WERI-Rb-1 (cell line): ENCODE results near the gene HLA-DQA1.

Experiments
- DNase-seq: peaks from one replicate; pipeline ENCODE4 v3.0.0-alpha.2; 2020
- H3K27ac ChIP-seq: fragments of 250-450 bp; sonication (Bioruptor Pico); 2 replicates; pipeline ENCODE4 v1.5.1; 2020; ENCODE audit warnings: mild to moderate bottlenecking, moderate library complexity
- H3K27me3 ChIP-seq: fragments of 250-450 bp; sonication (Bioruptor Pico); 2 replicates; pipeline ENCODE4 v1.5.1; 2021; ENCODE audit warnings: mild to moderate bottlenecking, low read depth, moderate library complexity; ENCODE audit not compliant: insufficient read depth, severe bottlenecking
- H3K36me3 ChIP-seq: fragments of 250-450 bp; sonication (Bioruptor Pico); 2 replicates; pipeline ENCODE4 v1.5.1; 2020; ENCODE audit warnings: mild to moderate bottlenecking, moderate library complexity
- H3K4me3 ChIP-seq: 2 replicates; pipeline ENCODE4 v1.5.1; 2011; ENCODE audit warnings: low read depth, mild to moderate bottlenecking, control low read depth, low read length
- H3K9me3 ChIP-seq: fragments of 250-450 bp; sonication (Bioruptor Pico); 2 replicates; pipeline ENCODE4 v1.5.1; 2021; ENCODE audit warnings: mild to moderate bottlenecking, moderate library complexity; ENCODE audit not compliant: severe bottlenecking
- TF ChIP-seq, protein P1 (sequence below): IDR thresholded peaks from 2 replicates; pipeline ENCODE4 v1.5.1; 2011; ENCODE audit warnings: low read depth, mild to moderate bottlenecking, control low read depth, inconsistent platforms, low read length

The HLA-DQA1 gene

GRCh38 chr6:32603222-32603621, 34.0 kb upstream of the HLA-DQA1 start:
- no peak overlapping the region for H3K27ac ChIP-seq
- no peak for DNase-seq
- H3K27me3 ChIP-seq, result peaks cover 41% of the 10 kb centered on the region
- no peaks in the 10 kb centered on the region for H3K36me3 ChIP-seq
- peaks cover 5% of the 10 kb centered on the region for H3K9me3 ChIP-seq
- no peak overlapping the region for H3K4me3 ChIP-seq
- TF ChIP-seq, protein P1, sequence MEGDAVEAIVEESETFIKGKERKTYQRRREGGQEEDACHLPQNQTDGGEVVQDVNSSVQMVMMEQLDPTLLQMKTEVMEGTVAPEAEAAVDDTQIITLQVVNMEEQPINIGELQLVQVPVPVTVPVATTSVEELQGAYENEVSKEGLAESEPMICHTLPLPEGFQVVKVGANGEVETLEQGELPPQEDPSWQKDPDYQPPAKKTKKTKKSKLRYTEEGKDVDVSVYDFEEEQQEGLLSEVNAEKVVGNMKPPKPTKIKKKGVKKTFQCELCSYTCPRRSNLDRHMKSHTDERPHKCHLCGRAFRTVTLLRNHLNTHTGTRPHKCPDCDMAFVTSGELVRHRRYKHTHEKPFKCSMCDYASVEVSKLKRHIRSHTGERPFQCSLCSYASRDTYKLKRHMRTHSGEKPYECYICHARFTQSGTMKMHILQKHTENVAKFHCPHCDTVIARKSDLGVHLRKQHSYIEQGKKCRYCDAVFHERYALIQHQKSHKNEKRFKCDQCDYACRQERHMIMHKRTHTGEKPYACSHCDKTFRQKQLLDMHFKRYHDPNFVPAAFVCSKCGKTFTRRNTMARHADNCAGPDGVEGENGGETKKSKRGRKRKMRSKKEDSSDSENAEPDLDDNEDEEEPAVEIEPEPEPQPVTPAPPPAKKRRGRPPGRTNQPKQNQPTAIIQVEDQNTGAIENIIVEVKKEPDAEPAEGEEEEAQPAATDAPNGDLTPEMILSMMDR, result no peak

DNA sequence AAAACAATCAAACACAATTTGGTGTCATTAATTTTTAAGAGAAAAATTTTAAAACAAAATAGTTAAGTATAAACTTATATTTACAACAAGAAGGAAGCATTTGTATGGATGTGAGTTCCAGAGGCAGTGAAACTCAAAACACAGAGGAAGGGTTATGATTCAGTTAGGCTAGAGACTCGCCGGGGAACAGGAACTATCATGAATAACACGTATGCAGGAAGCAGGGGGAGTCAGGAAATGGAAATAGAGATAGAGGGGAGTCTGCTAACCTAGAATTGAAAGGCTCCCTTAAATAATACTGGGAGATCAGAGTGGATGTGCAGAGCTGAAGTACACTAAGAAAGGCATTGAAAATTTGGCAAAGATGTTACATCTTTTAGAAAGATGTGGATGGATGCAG, 33.3 kb upstream of the HLA-DQA1 start:
- Histone ChIP-seq H3K27me3 (peaks cover 47% of the 10 kb centered on the region), H3K4me3 (no peak overlapping the region), H3K36me3 (no peaks in the 10 kb centered on the region), H3K9me3 (peaks cover 5% of the 10 kb centered on the region), H3K27ac (no peak overlapping the region)
- no peak for DNase-seq
- TF ChIP-seq, protein P1, result no peak

- Histone ChIP-seq H3K27me3 (peaks cover 51% of the 10 kb centered on the region), H3K36me3 (no peaks in the 10 kb centered on the region), H3K9me3 (peaks cover under 1% of the 10 kb centered on the region), H3K27ac (no peak overlapping the region), H3K4me3 (no peak overlapping the region)
- DNase-seq, result no peak
- TF ChIP-seq, protein P1, result no peak
These were observed 32.8 kb upstream of the HLA-DQA1 start for GRCh38 chr6:32604434-32604877.

DNA sequence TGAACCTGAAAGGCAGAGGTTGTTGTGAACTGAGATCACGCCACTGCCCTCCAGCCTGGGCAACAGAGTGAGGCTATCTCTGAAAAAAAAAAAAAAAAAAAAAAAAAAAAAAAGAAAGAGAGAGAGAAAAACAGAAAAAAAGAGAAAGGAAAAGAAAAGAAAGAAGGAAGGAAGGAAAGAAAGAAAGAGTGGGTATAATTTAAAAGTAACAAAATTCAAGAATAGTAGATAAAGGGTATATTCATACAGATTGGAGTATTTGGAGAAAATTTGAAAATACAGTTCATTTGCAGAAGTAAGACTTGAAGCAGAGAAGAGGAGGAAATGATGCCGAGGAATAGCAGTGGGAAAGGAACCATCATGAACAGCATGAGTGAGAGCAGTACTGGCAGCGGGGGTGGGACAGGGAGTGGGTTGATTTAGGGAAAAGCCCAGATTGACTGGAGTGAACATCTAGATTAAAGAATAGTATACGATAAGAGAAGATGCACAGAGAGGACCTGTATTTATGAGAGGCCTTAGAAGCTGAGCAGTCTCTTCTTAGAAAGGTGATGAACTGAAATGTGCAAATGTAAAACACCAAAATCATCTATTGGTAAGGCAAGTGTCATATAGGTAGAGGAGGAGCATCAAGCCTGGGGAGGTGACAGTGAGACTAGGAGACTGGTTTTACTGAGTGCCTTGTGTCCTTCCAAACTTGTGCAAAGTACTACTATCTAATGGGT, 29.8 kb upstream of the HLA-DQA1 start:
- H3K27ac ChIP-seq, result no peak overlapping the region
- H3K4me3 ChIP-seq, result no peak overlapping the region
- TF ChIP-seq, protein P1, result no peak

DNA sequence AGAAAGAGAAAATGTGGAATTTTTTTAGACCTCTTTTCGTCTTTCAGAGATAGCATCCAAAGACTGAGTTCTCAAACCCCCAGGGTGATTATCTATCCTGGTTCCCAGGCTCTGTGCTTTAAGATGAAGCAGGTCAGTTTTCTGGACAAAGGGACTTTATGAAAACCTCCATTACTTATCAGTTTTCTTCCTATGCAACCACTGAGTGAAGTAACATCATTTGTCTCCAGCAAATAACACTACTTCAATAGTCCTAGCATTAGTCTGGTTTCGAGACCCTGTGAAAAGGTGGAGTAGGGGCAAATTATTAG, 29.3 kb upstream of the HLA-DQA1 start:
- TF ChIP-seq, protein P1, result no peak
- Histone ChIP-seq H3K36me3 (no peaks in the 10 kb centered on the region), H3K27me3 (peaks cover 51% of the 10 kb centered on the region), H3K4me3 (no peak overlapping the region), H3K9me3 (no peaks in the 10 kb centered on the region), H3K27ac (no peak overlapping the region)
- no peak for DNase-seq

More for the DNA sequence above, 29.8 kb upstream of the HLA-DQA1 start:
- DNase-seq, result no peak
- no peaks in the 10 kb centered on the region for H3K36me3 ChIP-seq
- H3K27me3 ChIP-seq, result peaks cover 52% of the 10 kb centered on the region
- no peaks in the 10 kb centered on the region for H3K9me3 ChIP-seq

DNA sequence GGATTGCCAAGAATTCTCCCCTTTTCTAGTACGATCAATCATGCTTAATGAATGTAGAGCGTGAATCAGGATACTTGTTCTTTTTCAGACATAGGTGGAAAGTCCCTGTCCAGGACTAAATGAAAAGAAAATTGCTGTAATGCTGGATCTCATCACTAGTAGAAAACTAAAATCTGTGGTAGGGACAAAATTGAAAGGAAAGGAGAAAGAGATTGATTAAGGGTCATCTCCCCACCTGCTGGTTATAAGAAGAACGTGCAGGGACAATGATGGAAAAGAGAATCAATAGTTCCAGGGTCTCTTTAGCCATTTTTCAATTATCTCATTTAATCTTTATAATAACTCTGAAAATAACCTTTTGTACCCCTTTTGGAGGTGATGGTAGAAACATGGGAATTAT, 28.8 kb upstream of the HLA-DQA1 start:
- H3K27ac ChIP-seq, result no peak overlapping the region
- TF ChIP-seq, protein P1, result peak; percentile 38; the same call in 1 of the 2 replicates
- DNase-seq, result no peak
- H3K9me3 ChIP-seq, result no peaks in the 10 kb centered on the region
- H3K36me3 ChIP-seq, result no peaks in the 10 kb centered on the region
- no peak overlapping the region for H3K4me3 ChIP-seq
- peaks cover 49% of the 10 kb centered on the region for H3K27me3 ChIP-seq
